ENCODE results near the gene USP13. TPM values are rescaled to one million over a fixed set of nuclear protein-coding genes. Genes with fewer than 3 reads are reported as not detected.
A peak's percentile ranks its signal among the peaks of the same experiment; 100 is the strongest.

Gene USP13
- total and polyA plus RNA-seq, 4 donors, result 4.3 to 25.2 (median 10.4) TPM

DNA sequence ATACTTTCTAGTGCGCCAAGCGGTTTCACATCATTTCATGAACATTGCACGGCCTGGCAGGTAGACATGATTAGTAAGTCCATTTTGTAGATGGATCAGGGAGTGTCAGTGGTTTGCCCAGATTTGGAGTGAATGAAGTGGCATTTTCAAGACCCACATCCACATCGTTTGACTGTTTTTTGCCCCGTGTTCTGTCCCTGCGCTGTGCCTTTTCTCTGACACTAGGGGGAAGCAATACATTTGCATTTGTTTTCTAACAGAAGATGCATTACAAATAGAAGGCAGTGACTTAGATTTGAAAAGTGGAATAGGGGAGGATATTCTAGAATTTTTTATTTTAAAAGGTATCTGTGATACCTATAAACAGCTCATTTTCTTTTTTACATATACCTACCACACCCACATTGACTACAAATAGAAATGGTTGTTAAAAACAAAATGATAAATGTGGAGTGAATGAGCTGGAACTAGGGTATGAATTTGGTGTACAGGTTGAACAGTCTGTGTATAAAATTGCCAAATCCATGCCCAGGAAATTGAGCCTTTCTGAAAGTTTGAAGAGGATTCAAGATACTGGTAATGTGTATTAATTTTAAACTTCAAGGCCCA is 98.0 kb downstream of the USP13 start:
- H3K36me3 ChIP-seq (ENCODE audit: control insufficient read depth in 4 of 4, insufficient read depth in 4 of 4, low read length in 4 of 4), result peaks cover 0 to 9% (median 5%) of the 10 kb centered on the region in 4 donors
- H3K4me3 ChIP-seq, result no peak overlapping the region
- H3K27ac ChIP-seq (ENCODE audit: low read depth in 1 of 2, low read length in 1 of 2), result no peak overlapping the region
- ATAC-seq (ENCODE audit: insufficient read depth, low FRiP score) (no peak), DNase-seq (peak in 2 of 3 donors; percentile 8 to 10)
- H3K4me1 ChIP-seq (ENCODE audit: control insufficient read depth in 5 of 5, insufficient read depth in 5 of 5, low read length in 5 of 5), result no peaks in the 10 kb centered on the region
- TF ChIP-seq, protein P1, sequence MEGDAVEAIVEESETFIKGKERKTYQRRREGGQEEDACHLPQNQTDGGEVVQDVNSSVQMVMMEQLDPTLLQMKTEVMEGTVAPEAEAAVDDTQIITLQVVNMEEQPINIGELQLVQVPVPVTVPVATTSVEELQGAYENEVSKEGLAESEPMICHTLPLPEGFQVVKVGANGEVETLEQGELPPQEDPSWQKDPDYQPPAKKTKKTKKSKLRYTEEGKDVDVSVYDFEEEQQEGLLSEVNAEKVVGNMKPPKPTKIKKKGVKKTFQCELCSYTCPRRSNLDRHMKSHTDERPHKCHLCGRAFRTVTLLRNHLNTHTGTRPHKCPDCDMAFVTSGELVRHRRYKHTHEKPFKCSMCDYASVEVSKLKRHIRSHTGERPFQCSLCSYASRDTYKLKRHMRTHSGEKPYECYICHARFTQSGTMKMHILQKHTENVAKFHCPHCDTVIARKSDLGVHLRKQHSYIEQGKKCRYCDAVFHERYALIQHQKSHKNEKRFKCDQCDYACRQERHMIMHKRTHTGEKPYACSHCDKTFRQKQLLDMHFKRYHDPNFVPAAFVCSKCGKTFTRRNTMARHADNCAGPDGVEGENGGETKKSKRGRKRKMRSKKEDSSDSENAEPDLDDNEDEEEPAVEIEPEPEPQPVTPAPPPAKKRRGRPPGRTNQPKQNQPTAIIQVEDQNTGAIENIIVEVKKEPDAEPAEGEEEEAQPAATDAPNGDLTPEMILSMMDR (IDR thresholded peaks at IDR 0.05; ENCODE audit: control extremely low read depth, extremely low read depth), result no peak
- WGBS, 2 donors, result 55 to 62% methylated on average over 6 of the region's 6 CpGs
- H3K9ac ChIP-seq (ENCODE audit: insufficient read depth in 1 of 2, low read length in 2 of 2), result no peak overlapping the region
- H3K27me3 ChIP-seq (ENCODE audit: control insufficient read depth in 3 of 3, insufficient read depth in 3 of 3, low read length in 2 of 3), result no peaks in the 10 kb centered on the region
- H3K9me3 ChIP-seq (ENCODE audit: control insufficient read depth in 4 of 4, insufficient read depth in 3 of 4, low read length in 3 of 4), result no peaks in the 10 kb centered on the region

DNA sequence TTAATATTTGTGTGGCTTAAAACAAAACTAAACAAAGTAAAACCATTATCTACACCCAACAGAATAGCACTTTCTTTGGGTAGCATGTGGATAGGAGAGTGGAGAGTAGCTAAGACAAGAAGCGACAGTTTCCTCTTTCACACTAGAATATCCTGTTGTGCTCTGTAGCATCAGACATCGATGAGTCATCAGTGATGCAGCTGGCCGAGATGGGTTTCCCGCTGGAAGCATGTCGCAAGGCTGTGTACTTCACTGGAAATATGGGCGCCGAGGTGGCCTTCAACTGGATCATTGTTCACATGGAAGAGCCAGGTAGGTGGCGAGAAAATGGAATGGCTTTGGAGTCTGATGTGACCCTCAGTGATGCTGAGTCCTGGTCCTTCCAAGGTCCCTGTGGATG is 108.1 kb downstream of the USP13 start:
- 75 to 84% methylated on average over 8 of the region's 8 CpGs for WGBS, 2 donors
- H3K4me1 ChIP-seq (ENCODE audit: control insufficient read depth in 5 of 5, insufficient read depth in 5 of 5, low read length in 5 of 5), result no peaks in the 10 kb centered on the region

DNA sequence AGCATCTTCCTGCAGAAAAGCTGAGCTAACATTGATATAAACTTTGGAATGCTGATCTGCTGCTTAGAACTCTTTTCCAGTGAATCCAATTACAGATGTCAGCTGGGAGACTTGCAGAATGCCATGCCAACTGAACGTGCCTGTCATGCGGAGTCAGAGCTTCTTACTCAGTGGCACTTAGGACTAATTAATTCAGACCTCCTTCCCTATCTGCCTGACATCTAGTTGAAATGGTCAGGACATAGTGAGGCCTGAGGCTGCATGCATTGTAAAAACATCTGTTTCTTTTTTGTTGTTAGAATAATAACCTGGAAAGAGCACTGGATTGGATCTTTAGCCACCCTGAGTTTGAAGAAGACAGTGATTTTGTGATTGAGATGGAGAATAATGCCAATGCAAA is 112.6 kb downstream of the USP13 start:
- TF ChIP-seq, protein P1 (IDR thresholded peaks at IDR 0.05; ENCODE audit: control extremely low read depth, extremely low read depth), result no peak
- Histone ChIP-seq H3K9ac (ENCODE audit: insufficient read depth in 1 of 2, low read length in 2 of 2) (no peak overlapping the region), H3K9me3 (ENCODE audit: control insufficient read depth in 4 of 4, insufficient read depth in 3 of 4, low read length in 3 of 4) (no peaks in the 10 kb centered on the region), H3K36me3 (ENCODE audit: control insufficient read depth in 4 of 4, insufficient read depth in 4 of 4, low read length in 4 of 4) (peaks cover 15 to 40% (median 23%) of the 10 kb centered on the region in 4 donors), H3K4me3 (no peak overlapping the region), H3K27ac (ENCODE audit: low read depth in 1 of 2, low read length in 1 of 2) (no peak overlapping the region), H3K4me1 (ENCODE audit: control insufficient read depth in 5 of 5, insufficient read depth in 5 of 5, low read length in 5 of 5) (no peaks in the 10 kb centered on the region), H3K27me3 (ENCODE audit: control insufficient read depth in 3 of 3, insufficient read depth in 3 of 3, low read length in 2 of 3) (no peaks in the 10 kb centered on the region)
- no peak for DNase-seq
- no peak for ATAC-seq (ENCODE audit: insufficient read depth, low FRiP score)
- 78 to 92% methylated on average over 2 of the region's 2 CpGs for WGBS, 2 donors

More for the DNA sequence above, 108.1 kb downstream of the USP13 start:
- Histone ChIP-seq H3K4me3 (no peak overlapping the region), H3K27me3 (ENCODE audit: control insufficient read depth in 3 of 3, insufficient read depth in 3 of 3, low read length in 2 of 3) (no peaks in the 10 kb centered on the region), H3K27ac (ENCODE audit: low read depth in 1 of 2, low read length in 1 of 2) (no peak overlapping the region), H3K36me3 (ENCODE audit: control insufficient read depth in 4 of 4, insufficient read depth in 4 of 4, low read length in 4 of 4) (peaks cover 7 to 32% (median 15%) of the 10 kb centered on the region in 4 donors), H3K9me3 (ENCODE audit: control insufficient read depth in 4 of 4, insufficient read depth in 3 of 4, low read length in 3 of 4) (no peaks in the 10 kb centered on the region), H3K9ac (ENCODE audit: insufficient read depth in 1 of 2, low read length in 2 of 2) (no peak overlapping the region)
- no peak for ATAC-seq (ENCODE audit: insufficient read depth, low FRiP score)
- TF ChIP-seq, protein P1 (IDR thresholded peaks at IDR 0.05; ENCODE audit: control extremely low read depth, extremely low read depth), result no peak
- no peak for DNase-seq
